Amniotic epithelial cell (primary cell): ENCODE results near the gene USH2A.

Experiments
- DNase-seq: peaks from one replicate; pipeline ENCODE4 v3.0.0-alpha.2; 2010; ENCODE audit warnings: low read depth

The USH2A gene

DNA sequence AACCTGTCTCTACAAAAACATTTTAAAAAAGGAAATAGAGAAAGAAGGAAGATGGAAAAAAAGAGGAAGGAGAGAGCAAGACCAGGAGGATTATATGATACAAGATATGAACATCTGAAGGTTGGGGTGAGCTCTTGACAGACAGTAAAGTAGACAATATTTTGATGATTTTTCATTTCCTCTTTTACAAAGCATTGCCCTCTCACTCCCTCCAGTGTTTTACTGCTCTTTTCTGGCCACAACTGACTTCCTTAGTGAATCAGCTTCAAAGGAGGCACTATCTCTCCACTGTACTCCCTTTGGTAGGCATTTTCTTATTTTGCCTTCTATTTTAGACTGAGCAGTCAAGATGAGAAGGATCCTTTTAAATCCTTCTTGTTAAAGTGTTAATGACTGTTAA is 559.5 kb downstream of the USH2A start:
- no peak for DNase-seq

DNA sequence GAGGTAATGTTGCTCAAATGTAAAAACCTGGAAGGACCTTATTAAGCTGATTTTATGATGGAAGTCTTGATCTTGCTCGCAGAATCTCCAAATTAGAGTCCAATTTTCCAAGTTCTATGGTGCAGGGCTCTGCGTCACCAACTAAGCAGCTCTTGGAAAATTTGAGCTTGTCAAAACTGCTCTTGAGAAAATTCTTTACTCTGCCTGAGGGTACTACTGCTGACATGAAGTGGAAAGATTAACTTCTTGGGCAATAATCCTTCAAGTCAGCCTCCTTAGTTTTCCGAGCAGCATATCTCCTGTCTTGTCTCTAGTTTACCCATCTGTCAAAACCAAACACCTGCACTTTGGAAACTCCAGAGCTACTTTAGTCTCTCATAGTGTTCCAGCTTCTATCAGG is 562.4 kb downstream of the USH2A start:
- no peak for DNase-seq

DNA sequence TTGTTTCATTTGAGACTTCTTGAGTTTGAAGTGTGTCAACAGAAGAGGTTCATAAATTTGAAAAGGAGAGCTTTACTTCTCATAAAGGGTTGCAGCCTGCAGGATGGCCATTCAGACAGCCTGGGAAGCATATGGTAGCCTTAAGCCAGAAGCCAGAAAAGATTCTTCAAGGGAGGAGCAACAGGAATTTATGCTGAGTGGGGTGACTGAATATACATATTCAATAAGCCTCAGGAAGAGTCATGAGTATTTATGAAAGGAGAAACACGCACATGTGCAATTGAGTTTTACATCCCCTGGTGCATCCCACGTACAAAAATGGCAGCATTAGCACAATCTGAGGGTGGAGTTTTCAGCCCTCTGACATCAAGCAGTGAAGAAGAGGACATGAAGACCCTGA is 565.9 kb downstream of the USH2A start:
- no peak for DNase-seq

DNA sequence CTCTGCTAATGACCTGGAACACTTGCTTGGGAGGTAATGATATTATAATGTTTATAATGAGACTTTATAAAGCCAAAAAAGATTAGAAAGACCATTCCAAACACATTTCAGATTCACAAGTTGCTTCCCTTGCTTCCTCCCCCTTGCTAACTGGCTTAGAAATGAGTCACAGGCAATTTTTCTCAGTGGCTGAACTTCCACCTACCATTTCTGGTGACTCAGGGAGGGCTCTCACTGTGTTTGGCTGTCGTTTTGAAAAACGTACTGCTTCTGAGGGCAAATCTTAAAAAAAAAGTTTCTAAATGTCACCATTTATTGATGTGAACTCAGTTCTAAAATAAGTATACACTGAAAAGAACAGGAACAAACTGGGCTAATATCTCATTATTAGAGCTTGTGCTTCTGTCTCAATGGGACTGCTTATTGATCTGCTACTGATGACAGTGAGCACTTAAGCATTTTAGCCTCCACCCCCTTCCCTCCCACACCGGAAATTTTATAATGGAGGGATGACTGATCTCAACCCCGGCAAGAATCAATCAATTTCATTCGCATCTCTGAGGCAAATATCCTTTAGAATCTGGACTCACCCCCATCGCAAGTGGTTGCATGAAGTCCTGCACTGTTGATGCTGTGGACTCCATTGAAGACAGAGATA is 577.9 kb downstream of the USH2A start:
- DNase-seq: peak; percentile 71

DNA sequence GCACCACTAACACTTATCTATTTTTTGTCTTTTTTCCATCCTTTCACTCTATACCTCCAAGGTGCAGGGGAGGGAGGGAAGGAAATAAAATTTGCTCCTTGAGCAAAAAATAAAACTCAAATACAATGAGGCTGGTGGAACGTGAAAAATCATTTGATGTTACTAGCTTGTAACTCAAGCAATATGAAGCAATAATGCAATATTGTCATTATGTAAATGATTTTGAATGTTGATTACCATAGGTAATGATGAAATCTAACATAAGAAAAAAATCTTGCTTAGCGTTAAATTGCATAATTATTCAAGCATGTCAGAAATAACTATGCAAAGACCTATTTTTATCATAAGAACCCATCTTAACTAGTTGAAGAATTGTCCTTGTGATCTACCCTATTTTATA is 578.5 kb downstream of the USH2A start:
- no peak for DNase-seq

DNA sequence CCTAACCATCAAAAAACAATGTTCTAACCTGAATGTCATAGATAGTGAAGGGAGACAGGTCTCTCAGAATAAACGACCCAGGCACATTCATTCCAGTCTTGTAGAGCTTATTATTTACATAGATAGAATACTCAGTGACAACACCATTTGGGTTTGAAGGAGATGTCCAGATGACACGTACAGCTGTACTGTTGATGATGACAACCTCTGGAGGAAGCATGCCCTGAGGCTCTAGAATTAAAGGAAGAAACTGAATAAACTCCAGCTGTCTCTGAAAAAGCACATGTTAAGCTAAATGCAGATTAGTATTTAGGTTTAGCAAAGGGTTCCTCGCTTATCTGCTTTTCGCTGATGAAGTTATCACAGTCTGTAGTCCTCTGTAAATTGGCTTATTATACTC is 579.0 kb downstream of the USH2A start:
- no peak for DNase-seq

DNA sequence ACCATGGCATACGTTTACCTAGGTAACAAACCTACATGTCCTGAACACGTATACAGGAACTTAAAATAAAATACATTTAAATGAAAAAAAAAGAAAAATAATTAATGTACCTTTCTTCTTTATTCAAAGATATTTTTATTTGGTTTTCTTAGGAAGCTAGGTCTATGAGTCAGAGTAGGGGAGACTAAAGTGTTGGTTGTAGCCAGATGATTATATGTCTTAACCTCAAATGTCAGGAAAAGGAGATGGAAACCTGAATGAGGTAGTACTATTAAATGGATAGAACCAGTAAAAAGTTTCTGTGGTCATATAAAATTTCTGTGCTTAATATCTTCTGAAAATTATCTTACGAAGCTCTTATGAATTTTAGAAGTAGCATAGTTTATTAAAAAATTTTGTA is 580.3 kb downstream of the USH2A start:
- no peak for DNase-seq

DNA sequence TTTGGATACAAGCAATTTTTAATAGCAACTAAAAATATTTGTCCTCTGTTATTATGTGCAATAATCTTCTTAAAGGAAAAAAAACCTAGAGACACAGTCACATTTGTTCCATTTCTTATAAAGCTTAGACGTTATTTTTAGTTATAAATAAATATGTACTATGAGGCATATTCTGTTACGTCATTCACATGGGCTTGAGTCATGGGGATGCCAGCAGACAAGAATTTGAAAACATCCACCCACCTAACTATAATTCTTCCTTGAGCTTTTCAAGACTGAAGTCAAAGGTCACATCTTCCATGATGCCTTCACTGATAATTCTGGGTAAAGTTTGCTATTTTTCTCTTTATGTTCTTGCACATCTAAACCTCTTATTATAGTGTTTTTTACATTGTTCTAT is 587.3 kb downstream of the USH2A start:
- peak; percentile 87 for DNase-seq

DNA sequence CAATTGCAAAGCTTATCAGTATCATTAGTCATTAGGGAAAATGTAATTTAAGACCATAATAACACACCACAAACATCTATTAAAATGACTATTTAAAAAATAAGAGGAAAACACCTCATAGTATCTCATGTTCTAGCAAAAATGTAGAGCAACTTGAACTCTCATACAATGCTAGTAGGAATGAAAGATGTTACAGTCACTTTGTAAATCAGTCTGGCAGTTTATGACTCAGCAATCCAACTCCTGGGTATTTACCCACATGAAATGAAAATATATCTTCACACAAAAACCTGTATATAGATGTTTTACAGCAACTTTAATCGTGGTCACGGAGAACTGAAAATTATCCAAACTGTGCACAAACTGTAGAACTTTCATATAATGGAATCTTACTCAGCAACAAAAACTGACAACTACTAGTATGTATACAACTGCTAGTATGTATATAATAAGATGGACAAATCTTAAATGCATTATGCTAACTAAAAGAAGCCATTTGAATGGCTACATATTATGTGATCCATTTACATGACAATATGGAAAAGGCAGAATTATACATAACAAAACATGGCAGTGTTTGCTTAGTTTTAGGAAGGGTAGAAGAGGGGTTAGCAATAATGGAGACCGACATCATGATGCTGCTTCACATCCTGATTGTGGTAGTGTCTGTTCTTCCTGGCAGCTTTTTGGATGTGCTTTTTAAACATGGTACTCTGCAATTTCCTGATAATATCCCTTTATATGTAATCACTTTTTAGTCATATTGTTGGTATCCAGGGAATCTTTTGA is 589.1 kb downstream of the USH2A start:
- DNase-seq: peak; percentile 60

DNA sequence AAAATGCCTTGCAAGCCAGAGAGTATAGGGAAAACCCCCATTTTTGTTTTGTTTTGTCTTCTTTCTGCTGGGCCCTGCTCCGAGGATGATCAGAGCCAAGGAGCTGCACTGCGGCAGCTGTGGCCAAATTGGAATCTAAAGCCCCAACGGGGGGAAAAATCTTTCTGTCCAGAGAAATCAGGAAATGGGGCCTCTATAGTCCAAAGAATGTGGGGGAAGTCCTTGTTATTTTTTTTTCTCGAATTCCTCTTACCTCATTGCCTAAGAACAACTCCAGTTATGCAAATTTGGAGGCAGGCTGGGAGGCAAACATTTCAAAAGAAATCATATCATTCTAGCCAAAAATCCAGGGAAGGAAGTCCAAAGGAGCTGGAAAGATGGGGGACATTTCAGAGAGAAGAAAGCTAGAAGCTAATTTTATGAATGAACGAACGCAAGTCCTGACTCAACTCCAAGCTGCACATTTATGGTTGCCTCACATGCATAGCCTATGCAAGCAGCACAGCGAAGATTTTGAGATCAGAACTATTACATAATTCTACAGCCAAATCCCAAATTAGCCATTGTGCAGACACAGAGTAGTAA is 592.9 kb downstream of the USH2A start:
- no peak for DNase-seq

DNA sequence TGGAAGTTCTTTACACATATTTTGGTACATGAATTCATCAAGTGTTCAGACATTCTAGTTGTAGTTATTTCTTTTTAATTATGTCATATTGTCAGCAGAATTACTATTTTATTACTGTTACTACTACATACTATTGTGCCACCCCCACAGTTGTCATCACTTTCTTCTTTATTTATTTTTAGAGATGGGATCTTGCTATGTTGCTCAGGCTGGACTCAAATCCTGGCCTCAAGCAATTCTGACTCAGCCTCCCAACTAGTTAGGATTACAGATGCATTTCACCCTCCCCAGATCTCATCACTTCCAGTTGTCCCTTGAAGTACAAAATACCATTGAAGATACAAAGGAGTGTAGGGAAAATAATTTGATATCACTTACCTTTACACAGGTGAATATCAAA is 598.2 kb downstream of the USH2A start:
- DNase-seq: no peak

DNA sequence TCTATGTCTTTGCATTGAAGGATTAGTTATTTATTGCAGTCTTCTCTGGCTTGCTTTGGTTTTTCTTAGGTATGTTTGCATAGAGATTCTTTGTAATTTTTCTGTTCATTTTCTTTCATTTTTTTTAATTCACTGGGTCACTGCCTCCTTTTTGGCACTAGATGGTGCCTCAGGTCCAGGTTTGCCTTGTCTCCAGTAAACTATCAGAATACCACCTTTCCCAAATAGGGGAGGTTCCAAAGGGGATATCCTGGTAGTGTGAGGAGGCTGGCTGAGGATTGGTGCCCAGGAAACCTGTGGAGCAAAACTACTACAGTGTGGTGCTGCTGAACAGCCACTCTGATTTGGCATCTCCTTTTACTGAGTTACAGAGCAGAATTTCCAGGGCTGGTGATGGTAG is 599.0 kb downstream of the USH2A start:
- DNase-seq: peak; percentile 5

DNA sequence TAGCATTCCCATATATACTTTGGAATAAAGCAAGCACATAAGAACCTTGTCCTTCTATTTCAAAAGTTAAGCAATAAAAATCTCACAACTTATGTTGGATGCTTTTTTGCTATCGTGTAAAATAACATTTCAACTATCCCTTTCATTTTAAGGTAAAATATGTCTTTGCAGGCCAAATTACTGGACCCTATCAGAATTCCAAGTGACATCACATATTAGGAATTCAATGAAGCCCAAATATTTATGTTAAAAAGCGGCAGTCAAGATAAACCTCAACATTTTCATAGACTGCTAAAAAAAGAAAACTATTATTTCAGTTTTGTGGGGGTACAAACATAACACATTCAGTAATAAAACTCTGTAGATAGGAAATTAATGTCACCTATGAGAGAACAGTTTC is 604.1 kb downstream of the USH2A start:
- DNase-seq: peak; percentile 6

DNA sequence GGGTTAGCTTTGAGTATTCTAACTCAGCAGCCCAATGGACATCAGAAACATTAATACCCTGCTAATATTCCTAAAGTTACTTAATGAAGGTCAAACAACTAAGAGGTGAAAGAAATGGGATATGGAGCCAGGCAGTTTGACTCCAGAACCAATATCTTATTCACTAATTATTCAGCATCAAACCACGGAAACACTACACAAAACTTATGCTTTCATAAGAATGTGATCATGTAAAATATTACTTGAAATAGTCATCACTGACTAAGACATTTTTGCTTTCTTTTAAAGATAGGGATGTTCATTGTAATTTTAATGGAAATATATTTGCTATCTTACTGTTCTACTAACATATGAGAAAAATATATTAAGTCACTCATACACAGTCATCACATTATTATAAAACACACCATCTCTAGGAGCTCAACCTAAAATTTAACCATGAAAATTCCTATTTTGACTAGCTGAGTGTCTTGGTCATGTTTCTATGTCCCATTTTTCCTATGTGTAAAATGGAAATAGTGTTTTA is 615.3 kb downstream of the USH2A start:
- DNase-seq: no peak

DNA sequence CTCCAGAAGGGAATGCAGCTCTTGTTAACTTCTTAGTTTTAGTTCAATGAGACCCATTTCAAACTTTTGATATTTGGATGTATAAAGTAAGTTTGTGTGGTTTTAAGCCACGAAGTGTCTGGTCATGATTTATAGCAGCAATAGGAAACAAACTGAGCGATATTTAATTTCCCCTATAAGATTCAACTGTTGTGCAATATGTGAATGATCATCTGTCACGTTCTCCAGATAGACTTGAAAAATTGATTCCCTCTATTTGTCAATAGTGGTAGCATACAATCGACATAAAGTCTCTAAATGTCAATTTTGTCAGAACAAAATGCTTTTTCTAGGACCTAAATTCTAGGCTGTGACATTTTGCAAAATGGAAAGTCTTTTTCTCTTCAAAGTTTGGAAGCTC is 616.0 kb downstream of the USH2A start:
- DNase-seq: no peak

DNA sequence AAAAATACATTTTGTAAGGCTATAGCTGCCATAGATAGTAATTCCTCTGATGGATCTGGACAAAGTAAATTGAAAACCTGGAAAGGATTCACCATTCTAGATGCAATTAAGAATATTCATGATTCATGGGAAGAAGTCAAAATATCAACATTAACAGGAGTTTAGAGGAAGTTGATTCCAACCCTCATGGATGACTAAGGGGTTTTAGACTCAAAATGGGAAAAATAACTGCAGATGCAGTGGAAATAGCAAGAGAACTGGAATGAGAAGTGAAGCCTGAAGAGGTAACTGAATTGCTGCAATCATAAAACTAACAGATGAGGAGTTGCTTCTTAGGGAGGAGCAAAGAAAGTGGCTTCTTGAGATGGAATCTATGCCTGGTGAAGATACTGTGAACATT is 625.4 kb downstream of the USH2A start:
- DNase-seq: no peak

DNA sequence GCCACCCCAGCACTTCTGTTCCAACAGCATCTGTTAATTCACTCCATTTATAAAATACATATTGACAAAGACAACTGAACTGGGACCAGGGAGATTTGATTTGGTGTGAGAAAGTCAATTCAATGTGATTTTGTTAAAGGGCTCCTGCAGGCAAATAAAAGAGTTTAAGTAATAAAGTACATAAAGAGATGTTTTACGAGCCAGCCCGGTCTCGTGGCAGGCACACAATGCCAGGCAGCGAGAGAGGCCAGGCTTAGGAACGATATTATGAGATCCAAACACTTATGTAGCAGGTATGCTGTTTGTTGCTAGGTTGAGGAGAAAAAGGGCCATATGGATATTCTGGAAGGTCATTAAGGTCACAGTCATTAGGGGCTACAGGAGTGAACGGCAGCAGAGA is 629.1 kb downstream of the USH2A start:
- DNase-seq: no peak

DNA sequence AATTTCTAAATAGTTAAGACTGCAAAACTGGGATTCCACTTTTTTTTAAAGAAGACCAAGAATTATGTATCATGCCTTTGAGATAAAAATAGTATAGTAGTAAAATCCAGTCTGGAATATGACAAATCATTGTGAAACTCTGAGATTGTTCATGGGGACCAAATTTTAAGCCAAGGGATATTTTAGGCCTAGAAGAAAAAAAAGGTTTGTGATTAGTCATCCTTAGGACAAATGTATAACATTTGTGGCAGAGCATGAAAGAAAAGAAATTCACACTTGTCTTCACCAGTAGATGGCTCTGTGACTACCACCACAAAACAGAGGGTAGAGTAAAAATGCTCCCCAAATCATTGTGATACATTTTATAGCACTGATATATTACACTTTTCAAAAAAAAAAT is 630.1 kb downstream of the USH2A start:
- peak; percentile 45 for DNase-seq

DNA sequence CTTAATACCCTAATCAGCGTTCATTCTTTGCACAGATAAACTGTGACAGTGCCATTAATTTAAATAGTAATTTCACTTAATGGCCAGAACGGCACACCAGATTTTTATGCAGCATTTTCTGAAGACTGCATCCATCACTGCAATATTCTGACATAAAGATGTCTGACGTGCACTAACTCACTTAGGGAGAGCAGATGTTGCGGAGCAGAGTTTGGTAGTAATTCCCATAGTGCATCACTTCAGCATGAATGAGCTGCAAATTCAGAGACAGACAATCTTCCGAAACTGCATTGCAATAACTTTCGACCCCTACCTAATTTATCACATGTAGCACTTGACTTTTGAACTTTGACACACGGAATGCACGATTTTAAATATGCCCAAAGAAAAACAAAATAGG is 630.8 kb downstream of the USH2A start:
- no peak for DNase-seq

DNA sequence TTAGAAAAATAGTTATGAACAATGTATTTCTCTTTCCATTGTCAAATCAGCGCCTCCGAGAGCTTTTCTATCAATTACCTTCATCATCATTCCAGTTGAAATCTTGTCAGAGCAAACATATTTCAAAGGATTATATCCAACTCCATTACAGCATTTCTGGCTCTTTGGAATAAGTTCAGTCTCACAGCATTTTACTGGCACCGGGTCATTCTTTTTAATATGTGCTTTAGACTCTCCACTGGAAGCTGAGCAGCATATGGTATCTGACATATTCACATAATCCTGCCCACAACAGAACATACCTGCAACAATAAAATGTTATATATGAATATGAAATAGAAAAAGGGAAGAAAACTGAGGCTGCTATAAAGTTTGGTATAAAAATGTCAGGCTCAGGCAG is 633.3 kb downstream of the USH2A start:
- DNase-seq: no peak

DNA sequence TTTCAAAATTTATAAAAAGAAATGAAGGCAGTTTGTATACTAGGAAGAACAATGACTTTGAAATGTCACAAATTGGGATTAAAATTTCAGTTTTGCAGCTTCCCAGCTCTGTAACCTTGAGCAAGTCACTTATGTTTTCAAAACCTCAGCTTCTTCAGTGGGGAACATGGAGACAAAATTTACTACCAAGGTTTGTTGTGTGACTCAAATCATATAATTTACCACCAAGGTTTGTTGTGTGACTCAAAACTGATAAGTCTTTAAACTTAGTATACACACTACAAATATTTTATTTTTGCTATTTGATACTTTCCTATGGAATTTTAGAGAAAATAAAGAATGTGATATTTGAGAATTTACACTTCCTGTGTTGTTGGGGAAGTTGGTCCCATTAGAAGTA is 636.3 kb downstream of the USH2A start:
- DNase-seq: peak; percentile 18

DNA sequence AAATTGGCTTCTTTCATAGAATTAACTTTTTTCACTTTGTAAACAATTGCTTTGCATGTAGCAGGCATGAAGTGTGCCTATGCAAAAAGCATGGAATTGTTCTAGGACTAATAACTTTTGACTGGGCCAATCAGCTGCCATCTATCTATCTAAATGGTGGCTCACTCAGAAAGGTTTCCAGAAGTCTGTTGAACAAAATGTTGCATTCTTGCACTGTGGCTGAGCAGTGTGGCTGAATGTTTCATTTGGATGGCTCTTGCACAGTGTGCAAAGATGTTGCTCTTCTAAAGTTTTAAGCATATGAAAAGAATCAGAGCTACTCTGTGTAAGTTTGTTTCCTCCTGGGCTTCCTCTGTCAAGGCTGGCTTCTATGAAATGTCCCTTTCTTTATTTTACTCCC is 642.6 kb downstream of the USH2A start:
- no peak for DNase-seq

DNA sequence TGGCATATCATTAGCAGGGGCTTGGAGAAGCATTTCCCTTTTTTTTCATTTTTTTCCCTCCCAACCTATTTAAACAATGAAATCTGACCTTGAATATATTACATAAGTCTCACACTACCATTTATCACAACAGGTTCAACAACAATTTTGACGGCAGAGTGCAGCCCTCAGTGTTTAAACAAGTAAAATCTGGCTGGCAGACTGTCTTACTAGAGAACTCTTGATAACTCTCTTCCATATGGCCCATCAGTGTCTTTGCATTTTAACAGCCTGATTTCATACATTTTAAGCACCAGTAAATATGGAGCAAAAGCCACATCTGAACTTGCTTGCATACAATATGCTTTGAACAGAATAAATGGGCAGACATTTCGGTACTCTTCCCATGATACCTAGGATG is 643.1 kb downstream of the USH2A start:
- no peak for DNase-seq
